ENCODE data around the gene KRT72. TPM values are rescaled to one million over a fixed set of nuclear protein-coding genes. Genes with fewer than 3 reads are reported as not detected.

The KRT72 gene
- total and polyA plus RNA-seq, 10 donors, result 0.52 to 2.2 (median 0.93) TPM; not detected in 1

DNA sequence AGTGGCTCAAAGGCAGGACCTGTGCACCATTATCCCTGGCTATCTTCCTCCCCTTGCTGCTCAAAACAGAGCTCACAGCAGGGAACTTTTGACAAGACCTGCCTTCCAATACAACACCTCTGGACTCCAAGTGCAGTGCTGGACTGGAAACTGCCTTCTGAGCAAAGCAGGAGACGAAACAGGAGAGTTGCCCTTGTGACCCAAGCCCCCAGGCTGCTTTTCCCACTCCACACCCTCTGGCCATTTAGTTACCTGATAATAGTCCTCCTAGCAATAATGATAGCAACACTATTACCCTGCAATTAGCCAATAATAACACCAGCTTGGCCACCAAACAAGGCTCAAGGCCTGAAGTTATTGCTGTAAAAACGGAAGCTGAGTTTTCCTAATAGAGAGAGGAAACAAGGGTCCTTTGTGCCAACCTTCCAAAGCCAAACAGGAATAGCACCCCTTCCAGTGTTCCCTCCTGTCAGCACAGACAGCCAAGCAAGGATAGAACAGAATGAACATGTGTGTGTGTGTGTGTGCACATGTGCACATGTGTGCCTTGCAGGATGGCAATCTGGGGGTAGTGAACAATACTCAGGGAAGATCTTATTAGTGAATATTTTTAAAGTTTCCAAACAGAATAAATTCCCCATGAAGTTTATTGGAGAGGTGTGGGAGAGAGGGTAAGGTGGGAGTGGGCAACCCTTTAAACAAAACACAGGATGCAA lies 26.3 kb upstream of the KRT72 start:
- TF ChIP-seq POLR2A (IDR thresholded peaks at IDR 0.05), result no peak
- no peak for TF ChIP-seq POLR2AphosphoS5 (IDR thresholded peaks at IDR 0.05)
- TF ChIP-seq, protein P1, sequence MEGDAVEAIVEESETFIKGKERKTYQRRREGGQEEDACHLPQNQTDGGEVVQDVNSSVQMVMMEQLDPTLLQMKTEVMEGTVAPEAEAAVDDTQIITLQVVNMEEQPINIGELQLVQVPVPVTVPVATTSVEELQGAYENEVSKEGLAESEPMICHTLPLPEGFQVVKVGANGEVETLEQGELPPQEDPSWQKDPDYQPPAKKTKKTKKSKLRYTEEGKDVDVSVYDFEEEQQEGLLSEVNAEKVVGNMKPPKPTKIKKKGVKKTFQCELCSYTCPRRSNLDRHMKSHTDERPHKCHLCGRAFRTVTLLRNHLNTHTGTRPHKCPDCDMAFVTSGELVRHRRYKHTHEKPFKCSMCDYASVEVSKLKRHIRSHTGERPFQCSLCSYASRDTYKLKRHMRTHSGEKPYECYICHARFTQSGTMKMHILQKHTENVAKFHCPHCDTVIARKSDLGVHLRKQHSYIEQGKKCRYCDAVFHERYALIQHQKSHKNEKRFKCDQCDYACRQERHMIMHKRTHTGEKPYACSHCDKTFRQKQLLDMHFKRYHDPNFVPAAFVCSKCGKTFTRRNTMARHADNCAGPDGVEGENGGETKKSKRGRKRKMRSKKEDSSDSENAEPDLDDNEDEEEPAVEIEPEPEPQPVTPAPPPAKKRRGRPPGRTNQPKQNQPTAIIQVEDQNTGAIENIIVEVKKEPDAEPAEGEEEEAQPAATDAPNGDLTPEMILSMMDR (IDR thresholded peaks at IDR 0.05 in 8 of 11, conservative IDR thresholded peaks at IDR 0.05 in 3 of 11), result no peak
- H3K9me3 ChIP-seq, result peaks cover 0 to 17% (median 0%) of the 10 kb centered on the region in 8 donors
- H3K27ac ChIP-seq, result no peak overlapping the region
- H3K4me1 ChIP-seq, result peaks cover 0 to 8% (median 0%) of the 10 kb centered on the region in 6 donors
- peaks cover 0 to 13% (median 0%) of the 10 kb centered on the region in 7 donors for H3K27me3 ChIP-seq (replicated peaks in 1 of 7)
- H3K36me3 ChIP-seq, result no peaks in the 10 kb centered on the region
- intact Hi-C loops (cut with DNase I; ENCODE audit: low total_unique reads), result no loop called here
- WGBS, 5 donors, result 55 to 80% (median 73%) methylated on average over 2 of the region's 2 CpGs
- no peak for DNase-seq
- H3K4me3 ChIP-seq, result no peak overlapping the region

DNA sequence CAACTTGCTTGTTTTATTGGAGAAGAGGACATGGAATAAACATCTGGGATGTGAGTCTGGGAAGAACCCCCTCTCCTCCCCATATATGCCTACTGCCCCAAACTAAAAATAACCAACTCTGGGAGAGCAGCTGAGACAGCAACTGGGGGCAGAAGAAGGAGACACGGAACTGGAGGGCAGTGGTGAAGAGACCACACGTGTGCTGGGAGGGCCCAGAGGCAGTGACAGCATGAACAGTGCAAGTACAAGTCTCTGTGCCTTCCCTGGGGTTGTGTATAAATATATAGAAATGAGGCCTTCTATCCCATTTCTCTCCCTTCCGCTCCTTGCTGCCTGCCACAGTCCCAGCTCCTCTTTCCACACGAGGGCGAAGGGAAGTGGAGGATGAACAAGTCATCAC lies 21.1 kb upstream of the KRT72 start:
- intact Hi-C loops (cut with DNase I; ENCODE audit: low total_unique reads), result no loop called here
- Histone ChIP-seq H3K4me3 (no peak overlapping the region), H3K9me3 (peaks cover 0 to 19% (median 0%) of the 10 kb centered on the region in 8 donors), H3K27ac (no peak overlapping the region), H3K4me1 (no peaks in the 10 kb centered on the region), H3K36me3 (no peaks in the 10 kb centered on the region), H3K27me3 (replicated peaks in 1 of 7) (peaks cover 0 to 12% (median 0%) of the 10 kb centered on the region in 7 donors)
- 81 to 92% (median 87%) methylated on average over 5 of the region's 5 CpGs for WGBS, 5 donors
- DNase-seq, result no peak
- no peak for TF ChIP-seq POLR2A (IDR thresholded peaks at IDR 0.05)
- TF ChIP-seq POLR2AphosphoS5 (IDR thresholded peaks at IDR 0.05), result no peak
- TF ChIP-seq, protein P1 (IDR thresholded peaks at IDR 0.05 in 8 of 11, conservative IDR thresholded peaks at IDR 0.05 in 3 of 11), result no peak

DNA sequence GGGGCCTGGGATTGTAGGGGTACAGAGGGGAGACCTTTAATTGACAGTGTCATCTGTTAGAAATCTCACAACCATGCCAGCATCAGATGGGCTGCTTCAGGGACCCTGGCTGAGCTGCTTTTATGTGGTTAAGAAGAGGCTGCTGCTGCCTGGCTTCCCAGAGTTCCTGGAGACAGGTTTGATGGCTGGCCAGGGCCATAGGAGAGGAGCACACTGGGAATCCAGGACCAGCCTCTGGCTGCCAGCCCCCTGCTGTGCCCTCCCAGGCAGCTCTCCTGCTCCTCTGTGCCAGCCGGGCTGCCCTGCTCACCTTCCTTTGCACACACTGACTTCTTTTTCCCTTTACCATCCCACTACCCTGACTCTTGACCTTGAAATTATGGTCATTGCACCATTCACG lies 17.6 kb upstream of the KRT72 start:
- peaks cover 0 to 14% (median 0%) of the 10 kb centered on the region in 8 donors for H3K9me3 ChIP-seq
- H3K4me1 ChIP-seq, result peaks cover 0 to 10% (median 1%) of the 10 kb centered on the region in 6 donors
- WGBS, 5 donors, result 71 to 90% (median 86%) methylated on average over 2 of the region's 2 CpGs
- peaks cover 0 to 23% (median 0%) of the 10 kb centered on the region in 7 donors for H3K27me3 ChIP-seq (replicated peaks in 1 of 7)
- H3K4me3 ChIP-seq, result no peak overlapping the region
- H3K36me3 ChIP-seq, result no peaks in the 10 kb centered on the region
- intact Hi-C loops (cut with DNase I; ENCODE audit: low total_unique reads), result no loop called here
- TF ChIP-seq POLR2AphosphoS5 (IDR thresholded peaks at IDR 0.05) (no peak), POLR2A (IDR thresholded peaks at IDR 0.05) (no peak)
- TF ChIP-seq, protein P1 (IDR thresholded peaks at IDR 0.05 in 8 of 11, conservative IDR thresholded peaks at IDR 0.05 in 3 of 11), result no peak
- H3K27ac ChIP-seq, result no peak overlapping the region
- DNase-seq, result no peak

DNA sequence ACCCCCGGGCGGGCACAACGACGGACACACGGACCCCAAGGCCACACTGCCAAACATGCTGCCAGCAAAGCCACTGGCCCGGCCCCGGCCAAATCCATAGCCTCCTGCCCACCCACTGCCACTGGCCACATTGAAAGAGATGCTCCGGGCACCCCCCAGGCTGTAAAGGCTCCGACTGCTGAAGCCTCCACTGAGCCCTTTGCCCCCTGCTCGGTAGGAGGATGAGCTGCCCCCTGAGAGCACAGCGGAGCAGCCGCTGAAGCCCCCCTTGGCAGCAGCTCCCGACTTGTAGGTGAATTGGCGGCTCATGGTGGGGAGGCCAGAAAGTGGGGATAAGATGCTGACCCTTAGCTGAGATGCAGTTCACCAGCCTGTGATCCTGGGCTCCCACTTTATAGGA lies 17.0 kb upstream of the KRT72 start, which contains the start of gene KRT73:
Gene KRT73, minus strand, starts transcription at position 344 of the 400 bp plus-strand sequence. Its CDS starts 35 bp downstream, at position 309.
- H3K4me1 ChIP-seq, result peaks cover 0 to 10% (median 1%) of the 10 kb centered on the region in 6 donors
- H3K27me3 ChIP-seq (replicated peaks in 1 of 7), result peaks cover 0 to 23% (median 0%) of the 10 kb centered on the region in 7 donors
- no peaks in the 10 kb centered on the region for H3K36me3 ChIP-seq
- H3K27ac ChIP-seq, result no peak within 1 kb of the TSS
- H3K9me3 ChIP-seq, result peaks cover 0 to 8% (median 0%) of the 10 kb centered on the region in 8 donors
- intact Hi-C loops (cut with DNase I; ENCODE audit: low total_unique reads), result no loop called here
- TF ChIP-seq POLR2AphosphoS5 (IDR thresholded peaks at IDR 0.05) (no peak), POLR2A (IDR thresholded peaks at IDR 0.05) (no peak)
- 85 to 93% (median 89%) methylated on average over 2 to 14 of the region's 14 CpGs for WGBS, 5 donors
- H3K4me3 ChIP-seq, result no peak within 1 kb of the TSS
- no peak for DNase-seq

All from spleen (tissue), 11 donors.